H1 (cell line): ENCODE results near the gene LCT. TPM values are rescaled to one million over a fixed set of nuclear protein-coding genes. Genes with fewer than 3 reads are reported as not detected.

Experiments used
- CTCF ChIA-PET: fragments of 300-600 bp; sonication (Branson Sonifier 250); formaldehyde crosslinking; loops from one replicate; lab custom pipeline; 2021; ENCODE audit not compliant: partially characterized antibody; lab: Charles Lee
- POLR2A ChIA-PET: fragments of 300-600 bp; sonication (Branson Sonifier 250); formaldehyde crosslinking; loops from one replicate; lab custom pipeline; 2021; ENCODE audit warnings: inconsistent platforms; ENCODE audit not compliant: partially characterized antibody; lab: Charles Lee
- DNase-seq, 2 experiments: peaks; one replicate each; pipeline versions ENCODE4 v3.0.0 to v3.0.0-alpha.2; 2010 to 2022; ENCODE audit warnings: low spot score in 2 of 2, low read depth in 1 of 2, mixed read lengths in 1 of 2
- FAIRE-seq: peaks from 2 replicates; lab custom pipeline; 2011; peaks lifted over from hg19 to GRCh38; lab: Jason Lieb, UNC
- H2AFZ ChIP-seq: 2 replicates; pipeline ENCODE4 v1.8.1; 2012; ENCODE audit warnings: low read length, inconsistent platforms
- H2AK5ac ChIP-seq: 2 replicates; pipeline ENCODE4 v1.6.1; 2013; ENCODE audit warnings: low read depth, low read length
- H2BK120ac ChIP-seq: replicated peaks from 2 replicates; pipeline ENCODE3; 2013; ENCODE audit warnings: low read depth, low read length, inconsistent platforms
- H2BK12ac ChIP-seq: 2 replicates; pipeline ENCODE4 v1.6.1; 2013; ENCODE audit warnings: low read depth, low read length
- H2BK15ac ChIP-seq: 2 replicates; pipeline ENCODE4 v1.6.1; 2013; ENCODE audit warnings: low read length
- H2BK20ac ChIP-seq: 2 replicates; pipeline ENCODE4 v1.6.1; 2013; ENCODE audit warnings: low read length
- H2BK5ac ChIP-seq: 2 replicates; pipeline ENCODE4 v1.6.1; 2013; ENCODE audit warnings: low read depth, low read length
- H3K14ac ChIP-seq: 2 replicates; pipeline ENCODE4 v1.6.1; 2013; ENCODE audit warnings: inconsistent platforms; ENCODE audit not compliant: insufficient read length
- H3K18ac ChIP-seq: 2 replicates; pipeline ENCODE4 v1.6.1; 2013; ENCODE audit warnings: low read length; ENCODE audit errors: extremely low read depth
- H3K23ac ChIP-seq: 2 replicates; pipeline ENCODE4 v1.6.1; 2013; ENCODE audit warnings: inconsistent platforms; ENCODE audit not compliant: insufficient read length
- H3K23me2 ChIP-seq: 2 replicates; pipeline ENCODE4 v1.6.1; 2013; ENCODE audit warnings: low read depth, low read length
- H3K27ac ChIP-seq: 2 replicates; pipeline ENCODE4 v1.6.1; 2011; ENCODE audit warnings: low read depth, low read length, inconsistent platforms
- H3K27me3 ChIP-seq, 4 experiments: replicated peaks in 1 of 4; 1 replicate in 1 of 4; 2 replicates in 3 of 4; pipeline versions ENCODE4 v1.6.1 to v1.8.1; 2011 to 2013; ENCODE audit warnings: low read length in 3 of 4, mild to moderate bottlenecking in 3 of 4, inconsistent platforms in 2 of 4, mixed read lengths in 2 of 4, moderate library complexity in 1 of 4; ENCODE audit not compliant: control insufficient read depth in 3 of 4, insufficient read depth in 3 of 4; ENCODE audit errors: extremely low read depth in 1 of 4
- H3K36me3 ChIP-seq, 4 experiments: 2 replicates each; pipeline versions ENCODE4 v1.6.1 to v1.8.1; 2011 to 2013; ENCODE audit warnings: mild to moderate bottlenecking in 4 of 4, low read length in 3 of 4, moderate library complexity in 2 of 4, control low read depth in 1 of 4, inconsistent platforms in 1 of 4; ENCODE audit not compliant: insufficient read depth in 4 of 4, control insufficient read depth in 2 of 4
- H3K4ac ChIP-seq: replicated peaks from 2 replicates; pipeline ENCODE3; 2013; ENCODE audit warnings: low read length, low read depth, mixed read lengths, inconsistent platforms; ENCODE audit not compliant: insufficient read length
- H3K4me1 ChIP-seq, 4 experiments: replicated peaks in 1 of 4; 1 replicate in 1 of 4; 2 replicates in 3 of 4; pipeline versions ENCODE4 v1.6.1 to v1.8.1; 2011 to 2013; ENCODE audit warnings: low read length in 3 of 4, inconsistent platforms in 2 of 4, mixed read lengths in 1 of 4; ENCODE audit not compliant: insufficient read depth in 4 of 4, control insufficient read depth in 3 of 4
- H3K4me2 ChIP-seq, 2 experiments: 2 replicates each; pipeline versions ENCODE4 v1.6.1 to v1.8.1; 2011 to 2013; ENCODE audit warnings: low read depth in 2 of 2, low read length in 2 of 2, control low read depth in 1 of 2, inconsistent platforms in 1 of 2, mild to moderate bottlenecking in 1 of 2; ENCODE audit not compliant: insufficient read depth in 1 of 2
- H3K4me3 ChIP-seq, 4 experiments: fragments of 200-600, 300-600 bp in 1 of 4; sonication (generic), shearing (Covaris generic), sonication (Bioruptor Twin) in 1 of 4; 2 replicates each; pipeline versions ENCODE4 v1.5.1 to v1.8.1; 2011 to 2016; ENCODE audit warnings: low read length in 4 of 4, low read depth in 3 of 4, control low read depth in 2 of 4, inconsistent platforms in 2 of 4, mild to moderate bottlenecking in 2 of 4, mixed read lengths in 1 of 4, moderate library complexity in 1 of 4; ENCODE audit not compliant: insufficient read depth in 2 of 4; ENCODE audit errors: extremely low read depth in 1 of 4
- H3K56ac ChIP-seq: replicated peaks from 2 replicates; pipeline ENCODE3; 2013; ENCODE audit warnings: low read depth, mild to moderate bottlenecking, mixed read lengths, low read length, inconsistent platforms; ENCODE audit not compliant: insufficient read length
- H3K79me1 ChIP-seq: 2 replicates; pipeline ENCODE4 v1.6.1; 2013; ENCODE audit warnings: low read depth, low read length, control low read depth
- H3K79me2 ChIP-seq, 2 experiments: 2 replicates each; pipeline versions ENCODE4 v1.6.1 to v1.8.1; 2012 to 2013; ENCODE audit warnings: low read length in 2 of 2, mild to moderate bottlenecking in 2 of 2, inconsistent platforms in 1 of 2; ENCODE audit not compliant: insufficient read depth in 2 of 2, control insufficient read depth in 1 of 2
- H3K9ac ChIP-seq, 4 experiments: replicated peaks in 1 of 4; 1 replicate in 1 of 4; 2 replicates in 3 of 4; pipeline versions ENCODE4 v1.6.1 to v1.8.1; 2011 to 2013; ENCODE audit warnings: low read depth in 3 of 4, low read length in 3 of 4, control low read depth in 2 of 4, mild to moderate bottlenecking in 2 of 4, moderate library complexity in 2 of 4, inconsistent platforms in 1 of 4; ENCODE audit errors: extremely low read depth in 1 of 4
- H3K9me3 ChIP-seq, 2 experiments: 2 replicates each; pipeline versions ENCODE4 v1.6.1 to v1.8.1; 2012 to 2013; ENCODE audit warnings: mild to moderate bottlenecking in 2 of 2, moderate library complexity in 2 of 2, control low read depth in 1 of 2, inconsistent platforms in 1 of 2, low read depth in 1 of 2, low read length in 1 of 2, mixed read lengths in 1 of 2; ENCODE audit not compliant: insufficient read depth in 2 of 2
- H4K20me1 ChIP-seq, 2 experiments: replicated peaks in 1 of 2; 2 replicates each; pipeline versions ENCODE3 to v1.8.1; 2011 to 2013; ENCODE audit warnings: inconsistent platforms in 2 of 2, low read length in 2 of 2, mild to moderate bottlenecking in 1 of 2; ENCODE audit not compliant: insufficient read depth in 2 of 2, control insufficient read depth in 1 of 2
- H4K5ac ChIP-seq: 2 replicates; pipeline ENCODE4 v1.6.1; 2013; ENCODE audit warnings: low read length, low read depth, mixed read lengths, inconsistent platforms; ENCODE audit not compliant: insufficient read length
- H4K8ac ChIP-seq: 2 replicates; pipeline ENCODE4 v1.8.0; 2013; ENCODE audit warnings: mild to moderate bottlenecking, moderate library complexity, low read length, inconsistent platforms; ENCODE audit not compliant: insufficient read depth; ENCODE audit errors: extremely low read depth
- H4K91ac ChIP-seq: replicated peaks from 2 replicates; pipeline ENCODE3; 2013; ENCODE audit warnings: low read length, mixed read lengths, inconsistent platforms; ENCODE audit not compliant: insufficient read length
- BCL11A ChIP-seq, 2 experiments: IDR thresholded peaks; one replicate each; pipeline ENCODE4 v1.6.1; 2011; ENCODE audit warnings: low read depth in 2 of 2, low read length in 2 of 2, mild to moderate bottlenecking in 2 of 2
- HDAC2 ChIP-seq, 2 experiments: fragments of 300-600 bp in 1 of 2; sonication (generic) in 1 of 2; IDR thresholded peaks; 2 replicates each; pipeline ENCODE4 v1.6.1; 2011 to 2012; ENCODE audit warnings: low read depth in 2 of 2, low read length in 2 of 2, mild to moderate bottlenecking in 2 of 2, moderate library complexity in 2 of 2, borderline replicate concordance in 1 of 2, inconsistent platforms in 1 of 2
- KDM4A ChIP-seq: IDR thresholded peaks from one replicate; pipeline ENCODE4 v1.7.1; 2012; ENCODE audit warnings: low read depth, mild to moderate bottlenecking, moderate library complexity, low read length, inconsistent platforms; ENCODE audit not compliant: severe bottlenecking
- RXRA ChIP-seq: IDR thresholded peaks from 2 replicates; pipeline ENCODE4 v1.6.1; 2011; ENCODE audit warnings: low read depth, mild to moderate bottlenecking, low read length, moderate library complexity; ENCODE audit not compliant: insufficient read depth
- SAP30 ChIP-seq: fragments of 300-600 bp; sonication (generic); IDR thresholded peaks from 2 replicates; pipeline ENCODE4 v1.7.1; 2012; ENCODE audit warnings: low read length, moderate library complexity, mild to moderate bottlenecking, inconsistent platforms; ENCODE audit not compliant: insufficient read depth, insufficient replicate concordance
- SIRT6 ChIP-seq: IDR thresholded peaks from one replicate; pipeline ENCODE4 v1.7.1; 2012; ENCODE audit warnings: low read length, inconsistent platforms
- SIX5 ChIP-seq: IDR thresholded peaks from 2 replicates; pipeline ENCODE4 v1.6.1; 2011; ENCODE audit warnings: mild to moderate bottlenecking, low read depth, low read length
- TBP ChIP-seq: IDR thresholded peaks from 2 replicates; pipeline ENCODE4 v1.6.1; 2011; ENCODE audit warnings: low read depth, low read length, improper control_type of control experiment
- WGBS, 2 experiments: shearing (Covaris generic) in 1 of 2; methylation state at CpG; one replicate each; pipeline versions ENCODE4 v1.1.6 to v1.1.7; 2013 to 2015; ENCODE audit warnings: low lambda C conversion rate in 2 of 2, mixed read lengths in 2 of 2, inconsistent platforms in 1 of 2, low coverage in 1 of 2, missing lambda C conversion rate in 1 of 2; ENCODE audit not compliant: insufficient replicate concordance in 2 of 2, insufficient coverage in 1 of 2, insufficient read length in 1 of 2; ENCODE audit errors: extremely low coverage in 1 of 2, missing lambda C conversion rate in 1 of 2; 5-methylcytosine and 5-hydroxymethylcytosine counted together
- polyA plus RNA-seq, 7 experiments: library from polyadenylated mRNA; depleted of rRNA in 3 of 7; stranded (reverse) in 5 of 7; unstranded in 2 of 7; fragments of >200 nt in 5 of 7; fragments of 200-250 nt in 2 of 7; gene quantifications; 1 replicate in 5 of 7; 2 replicates in 1 of 7; 4 replicates in 1 of 7; pipeline versions ENCODE4 v1.2.1 to v1.2.3, GENCODE V29; 2011 to 2013; ENCODE audit warnings: missing spikeins in 2 of 7, mixed read lengths in 2 of 7
- total RNA-seq: library from RNA; stranded (reverse); fragmentation: NEBNext Ultra II Directional; extraction: Animal tissue kit (Norgen Biotek cat#: 25700); gene quantifications from 2 replicates; pipeline ENCODE4 v1.2.1, GENCODE V29; 2021
- TF ChIP-seq, protein P1 (sequence below), 3 experiments: IDR thresholded peaks; 1 replicate in 2 of 3; 2 replicates in 1 of 3; pipeline versions ENCODE4 v1.5.1 to v1.6.1; 2011; ENCODE audit warnings: low read length in 3 of 3, mild to moderate bottlenecking in 3 of 3, inconsistent platforms in 2 of 3, low read depth in 1 of 3, moderate library complexity in 1 of 3; ENCODE audit not compliant: insufficient read depth in 1 of 3; ENCODE audit errors: control extremely low read depth in 1 of 3
- TF ChIP-seq, protein P2 (sequence below): IDR thresholded peaks from 2 replicates; pipeline ENCODE4 v1.6.1; 2012; ENCODE audit warnings: inconsistent platforms

The LCT gene
- total and polyA plus RNA-seq, 2 of the 8 experiments (the other 6 are each of a cell fraction or from before 2014, with no cell fraction given) = 0.06 TPM; not detected in 1

DNA sequence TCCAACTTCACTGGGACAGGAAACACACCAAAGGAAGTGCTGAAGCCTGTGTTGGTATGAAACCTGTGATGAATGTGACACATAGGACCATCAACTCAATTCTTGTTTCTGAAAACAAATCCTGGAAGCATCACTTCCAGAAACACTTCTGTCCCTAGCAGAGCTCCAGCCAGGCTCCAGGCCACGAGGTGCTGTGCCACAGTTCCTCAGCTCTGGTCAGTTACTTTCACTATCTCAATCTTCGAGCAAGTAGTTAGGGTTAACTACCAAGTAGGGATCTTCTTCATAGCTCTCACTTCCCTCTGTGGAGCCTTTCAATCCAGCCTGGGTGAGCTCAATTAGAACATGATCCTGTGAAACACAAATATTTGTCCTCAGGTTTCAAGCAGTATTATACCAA, 3.6 kb upstream of the LCT start:
- FAIRE-seq = no peak
- Histone ChIP-seq H2BK120ac (no peak overlapping the region), H3K18ac (no peak overlapping the region), H3K36me3 (peaks cover 11 to 56% (median 38%) of the 10 kb centered on the region in 4 experiments), H3K79me1 (no peaks in the 10 kb centered on the region), H3K4me3 (no peak overlapping the region), H3K9ac (no peak overlapping the region), H3K27me3 (no peaks in the 10 kb centered on the region), H4K5ac (no peak overlapping the region), H3K27ac (no peak overlapping the region), H2BK15ac (no peak overlapping the region), H2AK5ac (no peak overlapping the region), H3K23ac (no peak overlapping the region), H4K91ac (no peak overlapping the region), H3K23me2 (no peaks in the 10 kb centered on the region), H4K20me1 (no peaks in the 10 kb centered on the region), H2BK12ac (no peak overlapping the region), H3K9me3 (no peaks in the 10 kb centered on the region), H3K4me1 (no peaks in the 10 kb centered on the region), H4K8ac (no peak overlapping the region), H3K79me2 (no peaks in the 10 kb centered on the region), H3K4me2 (no peak overlapping the region), H3K4ac (no peak overlapping the region), H2BK5ac (no peak overlapping the region), H3K14ac (no peak overlapping the region), H2AFZ (no peak overlapping the region), H3K56ac (no peak overlapping the region), H2BK20ac (no peak overlapping the region)
- ChIA-PET CTCF (interaction anchor here (1.1 to 1.6 kb wide), 3 partner anchors 8 to 131 kb away, joined by 3 to 6 read pairs (median 4); no protein-coding TSS in a partner anchor), POLR2A (interaction anchor here (1.5 kb wide), 2 partner anchors 12 to 22 kb away, joined by 4 read pairs; no protein-coding TSS in a partner anchor)
- WGBS, 2 experiments = 96% methylated on average over 2 of the region's 2 CpGs; no CpG with 5 or more reads in 1 of the 2 experiments
- peak in 1 of 2 experiments; percentile 17 for DNase-seq
- TF ChIP-seq SAP30 = no peak
- no peak for TF ChIP-seq KDM4A
- TF ChIP-seq SIX5 = no peak
- TF ChIP-seq BCL11A (IDR thresholded peaks at IDR 0.05; ENCODE audit: low read depth in 2 of 2, low read length in 2 of 2) = no peak
- TF ChIP-seq TBP = no peak
- TF ChIP-seq HDAC2 (IDR thresholded peaks at IDR 0.05; ENCODE audit: borderline replicate concordance in 1 of 2, low read depth in 2 of 2, low read length in 2 of 2) = no peak
- TF ChIP-seq, protein P1, sequence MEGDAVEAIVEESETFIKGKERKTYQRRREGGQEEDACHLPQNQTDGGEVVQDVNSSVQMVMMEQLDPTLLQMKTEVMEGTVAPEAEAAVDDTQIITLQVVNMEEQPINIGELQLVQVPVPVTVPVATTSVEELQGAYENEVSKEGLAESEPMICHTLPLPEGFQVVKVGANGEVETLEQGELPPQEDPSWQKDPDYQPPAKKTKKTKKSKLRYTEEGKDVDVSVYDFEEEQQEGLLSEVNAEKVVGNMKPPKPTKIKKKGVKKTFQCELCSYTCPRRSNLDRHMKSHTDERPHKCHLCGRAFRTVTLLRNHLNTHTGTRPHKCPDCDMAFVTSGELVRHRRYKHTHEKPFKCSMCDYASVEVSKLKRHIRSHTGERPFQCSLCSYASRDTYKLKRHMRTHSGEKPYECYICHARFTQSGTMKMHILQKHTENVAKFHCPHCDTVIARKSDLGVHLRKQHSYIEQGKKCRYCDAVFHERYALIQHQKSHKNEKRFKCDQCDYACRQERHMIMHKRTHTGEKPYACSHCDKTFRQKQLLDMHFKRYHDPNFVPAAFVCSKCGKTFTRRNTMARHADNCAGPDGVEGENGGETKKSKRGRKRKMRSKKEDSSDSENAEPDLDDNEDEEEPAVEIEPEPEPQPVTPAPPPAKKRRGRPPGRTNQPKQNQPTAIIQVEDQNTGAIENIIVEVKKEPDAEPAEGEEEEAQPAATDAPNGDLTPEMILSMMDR (IDR thresholded peaks at IDR 0.05; ENCODE audit: control extremely low read depth in 1 of 3, insufficient read depth in 1 of 3, low read depth in 1 of 3, low read length in 3 of 3) = no peak
- TF ChIP-seq, protein P2, sequence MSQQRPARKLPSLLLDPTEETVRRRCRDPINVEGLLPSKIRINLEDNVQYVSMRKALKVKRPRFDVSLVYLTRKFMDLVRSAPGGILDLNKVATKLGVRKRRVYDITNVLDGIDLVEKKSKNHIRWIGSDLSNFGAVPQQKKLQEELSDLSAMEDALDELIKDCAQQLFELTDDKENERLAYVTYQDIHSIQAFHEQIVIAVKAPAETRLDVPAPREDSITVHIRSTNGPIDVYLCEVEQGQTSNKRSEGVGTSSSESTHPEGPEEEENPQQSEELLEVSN = no peak
- no peak for TF ChIP-seq RXRA
- no peak for TF ChIP-seq SIRT6
